ENCODE results near the gene OPCML. TPM values are rescaled to one million over a fixed set of nuclear protein-coding genes. Genes with fewer than 3 reads are reported as not detected.

The OPCML gene
- total RNA-seq, 3 donors from 2014 or later (not counting 1 experiment from before 2014, with no cell fraction given), result not detected

- Histone ChIP-seq H3K4me3 (ENCODE audit: low read length) (no peak overlapping the region), H3K9me3 (ENCODE audit: control insufficient read depth, insufficient read depth, low read length) (no peaks in the 10 kb centered on the region), H3K27ac (ENCODE audit: low read length) (no peak overlapping the region), H3K36me3 (ENCODE audit: control insufficient read depth, insufficient read depth, low read length) (no peaks in the 10 kb centered on the region), H3K4me1 (ENCODE audit: control insufficient read depth, insufficient read depth, low read length) (no peaks in the 10 kb centered on the region), H3K27me3 (ENCODE audit: control insufficient read depth, insufficient read depth, low read length) (no peaks in the 10 kb centered on the region)
- WGBS (ENCODE audit: insufficient coverage), result 67% methylated on average over 11 of the region's 11 CpGs
- peaks cover 0 to 3% of the 10 kb centered on the region in 2 donors for H3K27me3 Mint-ChIP-seq (ENCODE audit: low read depth in 2 of 2)
- H3K36me3 Mint-ChIP-seq, result no peaks in the 10 kb centered on the region
- H3K9me3 Mint-ChIP-seq, result peaks cover 3 to 8% of the 10 kb centered on the region in 2 donors
- TF ChIP-seq CTCF (IDR thresholded peaks at IDR 0.05), result no peak
- ATAC-seq, result no peak
- intact Hi-C loops (cut with micrococcal nuclease), result no loop called here
- no peak overlapping the region for H3K27ac Mint-ChIP-seq
- no peaks in the 10 kb centered on the region for H3K4me1 Mint-ChIP-seq
- DNase-seq, result no peak
- no peak overlapping the region for H3K4me3 Mint-ChIP-seq
These were observed 55.6 kb downstream of the OPCML start for GRCh38 chr11:133476570-133477250.

- Histone ChIP-seq H3K27me3 (ENCODE audit: control insufficient read depth, insufficient read depth, low read length) (no peaks in the 10 kb centered on the region), H3K4me3 (ENCODE audit: low read length) (no peak overlapping the region), H3K4me1 (ENCODE audit: control insufficient read depth, insufficient read depth, low read length) (no peaks in the 10 kb centered on the region), H3K9me3 (ENCODE audit: control insufficient read depth, insufficient read depth, low read length) (no peaks in the 10 kb centered on the region), H3K36me3 (ENCODE audit: control insufficient read depth, insufficient read depth, low read length) (no peaks in the 10 kb centered on the region), H3K27ac (ENCODE audit: low read length) (no peak overlapping the region)
- ATAC-seq, result no peak
- no peak for DNase-seq
- Mint-ChIP-seq H3K36me3 (no peaks in the 10 kb centered on the region), H3K27me3 (ENCODE audit: low read depth in 2 of 2) (peaks cover 0 to 3% of the 10 kb centered on the region in 2 donors), H3K4me3 (no peak overlapping the region), H3K4me1 (no peaks in the 10 kb centered on the region), H3K9me3 (peaks cover 0 to 5% of the 10 kb centered on the region in 2 donors), H3K27ac (no peak overlapping the region)
- 79% methylated on average over 6 of the region's 6 CpGs for WGBS (ENCODE audit: insufficient coverage)
- intact Hi-C loops (cut with micrococcal nuclease), result no loop called here
- TF ChIP-seq CTCF (IDR thresholded peaks at IDR 0.05), result no peak
These were observed 57.8 kb downstream of the OPCML start for GRCh38 chr11:133474461-133474860.

DNA sequence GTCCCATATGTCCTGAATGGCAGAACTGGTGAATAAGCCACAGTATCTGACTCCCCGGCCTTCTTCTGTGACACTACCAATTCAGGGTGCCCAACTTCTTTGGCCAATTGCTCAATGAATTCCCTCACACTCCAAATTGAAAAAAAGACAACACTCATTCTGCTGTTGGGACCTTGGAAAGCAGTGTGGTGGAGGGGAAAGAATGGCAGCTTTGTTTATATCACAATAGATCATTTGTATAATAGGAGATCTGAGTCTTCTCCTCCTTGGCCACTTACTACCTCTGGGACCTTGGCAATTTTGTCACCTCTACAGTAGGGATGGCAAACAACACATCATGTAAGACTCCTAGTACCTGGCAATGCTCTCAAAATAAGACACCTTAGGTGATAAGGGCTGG, 64.6 kb downstream of the OPCML start:
- no peak overlapping the region for H3K4me3 ChIP-seq (ENCODE audit: low read length)
- no peaks in the 10 kb centered on the region for H3K27me3 Mint-ChIP-seq (ENCODE audit: low read depth in 2 of 2)
- TF ChIP-seq CTCF (IDR thresholded peaks at IDR 0.05), result no peak
- H3K4me1 ChIP-seq (ENCODE audit: control insufficient read depth, insufficient read depth, low read length), result no peaks in the 10 kb centered on the region
- H3K4me1 Mint-ChIP-seq, result no peaks in the 10 kb centered on the region
- no peaks in the 10 kb centered on the region for H3K9me3 ChIP-seq (ENCODE audit: control insufficient read depth, insufficient read depth, low read length)
- no peak overlapping the region for H3K27ac Mint-ChIP-seq
- H3K36me3 ChIP-seq (ENCODE audit: control insufficient read depth, insufficient read depth, low read length), result no peaks in the 10 kb centered on the region
- no peak for ATAC-seq
- no peak overlapping the region for H3K4me3 Mint-ChIP-seq
- WGBS (ENCODE audit: insufficient coverage), result 61% methylated on average over 1 of the region's 1 CpG
- peaks cover 0 to 5% of the 10 kb centered on the region in 2 donors for H3K9me3 Mint-ChIP-seq
- no peaks in the 10 kb centered on the region for H3K36me3 Mint-ChIP-seq
- intact Hi-C loops (cut with micrococcal nuclease), result no loop called here
- no peak overlapping the region for H3K27ac ChIP-seq (ENCODE audit: low read length)
- no peak for DNase-seq
- no peaks in the 10 kb centered on the region for H3K27me3 ChIP-seq (ENCODE audit: control insufficient read depth, insufficient read depth, low read length)

DNA sequence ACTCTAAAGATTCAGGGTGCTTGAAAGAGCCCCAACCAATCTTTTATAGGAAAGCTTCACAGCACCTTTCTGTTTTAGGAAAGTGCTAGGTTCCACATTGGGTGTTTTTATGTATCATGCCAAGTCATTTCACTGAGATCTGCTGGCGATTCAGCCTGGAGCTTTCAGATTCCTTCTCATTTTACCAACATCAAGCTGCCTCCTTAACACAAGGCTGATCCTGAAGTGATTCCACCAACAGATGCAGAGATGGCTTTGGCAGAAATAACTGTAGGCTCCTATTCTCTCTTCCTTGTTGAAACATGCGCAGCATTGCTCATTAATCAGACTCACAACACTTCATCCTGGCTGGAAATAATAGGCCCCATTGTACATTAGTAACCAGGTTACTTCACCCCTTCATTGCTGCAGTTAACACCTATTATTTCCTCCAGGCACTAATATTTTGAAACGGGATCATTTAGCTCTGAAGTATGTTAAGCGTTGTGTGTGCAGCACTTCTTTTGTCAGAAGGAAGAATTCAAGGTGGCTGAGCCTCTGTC, 89.0 kb downstream of the OPCML start:
- Histone ChIP-seq H3K36me3 (ENCODE audit: control insufficient read depth, insufficient read depth, low read length) (no peaks in the 10 kb centered on the region), H3K9me3 (ENCODE audit: control insufficient read depth, insufficient read depth, low read length) (no peaks in the 10 kb centered on the region), H3K27ac (ENCODE audit: low read length) (no peak overlapping the region), H3K4me3 (ENCODE audit: low read length) (no peak overlapping the region), H3K27me3 (ENCODE audit: control insufficient read depth, insufficient read depth, low read length) (no peaks in the 10 kb centered on the region), H3K4me1 (ENCODE audit: control insufficient read depth, insufficient read depth, low read length) (no peaks in the 10 kb centered on the region)
- intact Hi-C loops (cut with micrococcal nuclease), result no loop called here
- Mint-ChIP-seq H3K4me1 (no peaks in the 10 kb centered on the region), H3K27ac (no peak overlapping the region), H3K36me3 (no peaks in the 10 kb centered on the region), H3K9me3 (peaks cover 2% of the 10 kb centered on the region in 2 donors), H3K4me3 (no peak overlapping the region), H3K27me3 (ENCODE audit: low read depth in 2 of 2) (no peaks in the 10 kb centered on the region)
- DNase-seq (no peak), ATAC-seq (no peak)
- 91% methylated on average over 4 of the region's 4 CpGs for WGBS (ENCODE audit: insufficient coverage)
- no peak for TF ChIP-seq CTCF (IDR thresholded peaks at IDR 0.05)

Measured in natural killer cell (primary cell).